Measurements from ENCODE around the gene INPP4A. TPM values are rescaled to one million over a fixed set of nuclear protein-coding genes. Genes with fewer than 3 reads are reported as not detected.

The INPP4A gene
- total and polyA plus RNA-seq, 2 experiments from 2014 or later, result 7.9 to 13.1 TPM

DNA sequence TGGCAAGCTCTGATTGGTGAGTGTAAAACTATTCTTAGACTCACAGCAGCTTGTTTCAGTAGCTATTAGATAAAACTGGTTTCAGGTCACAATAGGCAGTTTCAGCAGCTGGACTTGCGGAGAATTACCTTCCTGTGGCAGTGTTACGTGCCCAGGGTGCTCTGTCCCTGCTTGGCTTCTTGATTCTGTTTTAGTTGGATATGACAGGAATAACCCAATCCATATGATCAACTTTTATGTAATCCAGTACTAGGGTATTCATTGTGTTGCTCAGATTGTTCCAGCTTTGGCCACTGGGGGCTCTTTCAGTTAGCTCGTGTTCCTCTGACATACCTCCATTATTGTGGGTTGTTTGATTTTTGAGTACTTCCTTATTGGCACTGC lies 43.1 kb downstream of the INPP4A start:
- 78% methylated on average over 3 of the region's 3 CpGs for WGBS (ENCODE audit: low lambda C conversion rate, missing lambda C conversion rate)
- peaks cover 3% of the 10 kb centered on the region for H4K20me1 ChIP-seq (ENCODE audit: insufficient read depth, poor library complexity, severe bottlenecking)
- H3K4me3 ChIP-seq, result no peak overlapping the region
- DNase-seq (ENCODE audit: low spot score), result peak; percentile 28
- no peaks in the 10 kb centered on the region for H3K36me3 ChIP-seq (replicated peaks; ENCODE audit: insufficient read depth, low read depth)
- H3K4me2 ChIP-seq, result no peak overlapping the region
- no peaks in the 10 kb centered on the region for H3K9me3 ChIP-seq (ENCODE audit: low read depth)
- no peaks in the 10 kb centered on the region for H3K27me3 ChIP-seq
- H3K9me2 ChIP-seq (replicated peaks; ENCODE audit: insufficient read depth), result no peaks in the 10 kb centered on the region
- TF ChIP-seq EZH2 (IDR thresholded peaks at IDR 0.05; ENCODE audit: borderline replicate concordance), result no peak
- TF ChIP-seq, protein P1, sequence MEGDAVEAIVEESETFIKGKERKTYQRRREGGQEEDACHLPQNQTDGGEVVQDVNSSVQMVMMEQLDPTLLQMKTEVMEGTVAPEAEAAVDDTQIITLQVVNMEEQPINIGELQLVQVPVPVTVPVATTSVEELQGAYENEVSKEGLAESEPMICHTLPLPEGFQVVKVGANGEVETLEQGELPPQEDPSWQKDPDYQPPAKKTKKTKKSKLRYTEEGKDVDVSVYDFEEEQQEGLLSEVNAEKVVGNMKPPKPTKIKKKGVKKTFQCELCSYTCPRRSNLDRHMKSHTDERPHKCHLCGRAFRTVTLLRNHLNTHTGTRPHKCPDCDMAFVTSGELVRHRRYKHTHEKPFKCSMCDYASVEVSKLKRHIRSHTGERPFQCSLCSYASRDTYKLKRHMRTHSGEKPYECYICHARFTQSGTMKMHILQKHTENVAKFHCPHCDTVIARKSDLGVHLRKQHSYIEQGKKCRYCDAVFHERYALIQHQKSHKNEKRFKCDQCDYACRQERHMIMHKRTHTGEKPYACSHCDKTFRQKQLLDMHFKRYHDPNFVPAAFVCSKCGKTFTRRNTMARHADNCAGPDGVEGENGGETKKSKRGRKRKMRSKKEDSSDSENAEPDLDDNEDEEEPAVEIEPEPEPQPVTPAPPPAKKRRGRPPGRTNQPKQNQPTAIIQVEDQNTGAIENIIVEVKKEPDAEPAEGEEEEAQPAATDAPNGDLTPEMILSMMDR (IDR thresholded peaks at IDR 0.05; ENCODE audit: poor library complexity), result peak; percentile 42
- peaks cover 39% of the 10 kb centered on the region for H3K79me2 ChIP-seq
- H3K27ac ChIP-seq, result no peak overlapping the region
- H3K4me1 ChIP-seq (ENCODE audit: insufficient read depth), result peaks cover 8% of the 10 kb centered on the region
- no peak overlapping the region for H2AFZ ChIP-seq

DNA sequence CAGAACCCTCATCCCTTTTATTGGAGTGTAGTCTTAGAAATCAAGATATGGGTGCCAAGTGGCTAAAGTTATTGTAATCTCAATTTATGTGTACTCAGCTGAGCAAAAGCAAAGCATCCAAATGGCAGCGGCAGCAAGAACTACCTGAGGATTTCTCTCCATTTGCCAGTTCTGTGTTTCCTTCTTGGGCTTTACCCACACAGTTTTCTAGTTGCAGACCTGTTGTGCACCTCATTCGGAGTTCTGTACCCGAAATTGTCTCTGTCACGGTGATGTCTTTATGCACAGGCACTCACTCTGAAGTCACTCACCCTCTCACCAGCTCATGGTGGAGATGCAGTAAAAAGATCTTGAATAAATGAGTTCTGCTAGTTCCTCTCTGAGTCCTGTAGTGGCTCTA lies 43.6 kb downstream of the INPP4A start:
- no peak overlapping the region for H3K4me3 ChIP-seq
- no peaks in the 10 kb centered on the region for H3K36me3 ChIP-seq (replicated peaks; ENCODE audit: insufficient read depth, low read depth)
- H3K4me1 ChIP-seq (ENCODE audit: insufficient read depth), result peaks cover 8% of the 10 kb centered on the region
- H3K27ac ChIP-seq, result no peak overlapping the region
- TF ChIP-seq, protein P1 (IDR thresholded peaks at IDR 0.05; ENCODE audit: poor library complexity), result no peak
- no peak for TF ChIP-seq EZH2phosphoT487 (IDR thresholded peaks at IDR 0.05; ENCODE audit: low read depth, severe bottlenecking, unreplicated experiment)
- no peak for TF ChIP-seq EZH2 (IDR thresholded peaks at IDR 0.05; ENCODE audit: borderline replicate concordance)
- H4K20me1 ChIP-seq (ENCODE audit: insufficient read depth, poor library complexity, severe bottlenecking), result peaks cover 3% of the 10 kb centered on the region
- H3K9me2 ChIP-seq (replicated peaks; ENCODE audit: insufficient read depth), result no peaks in the 10 kb centered on the region
- H3K9me3 ChIP-seq (ENCODE audit: low read depth), result no peaks in the 10 kb centered on the region
- H3K4me2 ChIP-seq, result no peak overlapping the region
- H2AFZ ChIP-seq, result no peak overlapping the region
- DNase-seq (ENCODE audit: low spot score), result no peak
- peaks cover 36% of the 10 kb centered on the region for H3K79me2 ChIP-seq
- WGBS (ENCODE audit: low lambda C conversion rate, missing lambda C conversion rate), result 98% methylated on average over 4 of the region's 4 CpGs
- H3K27me3 ChIP-seq, result no peaks in the 10 kb centered on the region

DNA sequence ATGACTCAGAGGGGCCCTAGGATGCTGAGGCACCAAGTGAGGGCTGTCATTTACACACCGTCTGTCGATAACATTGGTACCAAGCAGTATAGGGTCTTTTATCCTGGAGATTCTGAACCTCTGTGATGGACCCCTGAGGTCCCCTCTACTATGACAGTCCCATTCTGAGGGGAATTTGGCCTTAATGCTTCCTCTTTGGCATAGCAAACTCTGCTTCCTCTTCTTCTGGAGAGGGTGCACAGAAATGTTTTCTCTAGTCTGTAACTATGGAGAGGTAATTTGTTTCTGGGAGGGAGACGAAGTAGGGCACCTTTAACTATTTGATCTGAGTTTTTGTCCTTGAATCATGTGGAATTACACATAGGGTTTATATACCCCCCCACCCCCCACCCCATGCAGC lies 44.8 kb downstream of the INPP4A start:
- Histone ChIP-seq H2AFZ (no peak overlapping the region), H3K27ac (no peak overlapping the region), H3K4me3 (no peak overlapping the region), H3K9me3 (ENCODE audit: low read depth) (no peaks in the 10 kb centered on the region), H3K79me2 (peaks cover 36% of the 10 kb centered on the region), H4K20me1 (ENCODE audit: insufficient read depth, poor library complexity, severe bottlenecking) (peaks cover under 1% of the 10 kb centered on the region), H3K9me2 (replicated peaks; ENCODE audit: insufficient read depth) (no peaks in the 10 kb centered on the region), H3K27me3 (no peaks in the 10 kb centered on the region), H3K4me1 (ENCODE audit: insufficient read depth) (peaks cover 6% of the 10 kb centered on the region), H3K4me2 (no peak overlapping the region), H3K36me3 (replicated peaks; ENCODE audit: insufficient read depth, low read depth) (no peaks in the 10 kb centered on the region)
- DNase-seq (ENCODE audit: low spot score), result no peak
- WGBS (ENCODE audit: low lambda C conversion rate, missing lambda C conversion rate), result 100% methylated on average over 3 of the region's 3 CpGs
- TF ChIP-seq EZH2 (IDR thresholded peaks at IDR 0.05; ENCODE audit: borderline replicate concordance) (no peak), EZH2phosphoT487 (IDR thresholded peaks at IDR 0.05; ENCODE audit: low read depth, severe bottlenecking, unreplicated experiment) (no peak)
- TF ChIP-seq, protein P1 (IDR thresholded peaks at IDR 0.05; ENCODE audit: poor library complexity), result no peak

Measured in hepatocyte (in vitro differentiated cells).